Stimulated activated CD4-positive, alpha-beta T cell treated with anti-CD3 and anti-CD28 coated beads, TNF-alpha, amount 100 ng/mL, for 48 hours (primary cell): ENCODE measurements around the gene PAQR8.

ENCODE experiments used
- DNase-seq, 3 donors: peaks; one replicate each; pipeline ENCODE4 v3.0.0-alpha.2; 2020; ENCODE audit warnings: low read depth in 3 of 3

Gene PAQR8

GRCh38 chr6:52347818-52348217 is 14.1 kb upstream of the PAQR8 start:
- no peak for DNase-seq

GRCh38 chr6:52351879-52352238 is 10.1 kb upstream of the PAQR8 start:
- no peak for DNase-seq

DNA sequence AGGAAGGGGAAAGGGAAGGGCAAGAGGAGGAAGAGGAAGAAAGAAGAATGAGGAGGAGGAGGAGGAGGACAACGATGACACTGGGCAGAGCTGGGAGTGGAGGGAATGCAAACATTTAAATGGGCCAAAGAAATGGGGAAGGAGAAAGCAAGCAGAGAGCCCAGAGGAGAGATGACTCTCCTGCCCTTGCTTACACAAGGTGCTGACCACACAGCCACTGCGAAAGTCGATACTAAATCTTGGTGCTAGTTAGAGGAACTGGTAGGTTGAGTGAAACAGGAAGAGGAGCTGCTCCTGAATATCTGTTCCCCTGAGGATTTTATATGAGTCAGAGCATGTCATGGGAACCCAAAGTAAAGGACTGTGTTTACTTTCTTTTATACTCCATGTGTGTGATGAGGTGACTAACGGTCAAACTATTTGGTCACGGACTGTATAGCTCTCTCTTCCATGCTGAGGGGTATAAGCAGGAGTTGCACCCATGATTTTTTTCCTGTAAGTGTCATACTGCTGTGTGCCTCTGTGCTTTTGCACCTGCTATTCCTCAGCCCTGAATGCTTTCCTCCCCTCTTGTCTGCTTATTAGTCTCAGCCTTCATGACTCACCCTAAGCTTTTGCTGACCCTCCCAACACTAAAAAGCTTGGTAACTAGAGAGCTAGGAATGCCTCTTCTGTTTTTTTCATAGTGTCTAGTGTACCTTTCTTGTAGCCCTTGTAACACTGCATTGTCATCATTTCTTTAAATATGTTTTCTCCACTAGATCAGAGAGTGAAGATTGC is 9.5 kb upstream of the PAQR8 start:
- no peak for DNase-seq

DNA sequence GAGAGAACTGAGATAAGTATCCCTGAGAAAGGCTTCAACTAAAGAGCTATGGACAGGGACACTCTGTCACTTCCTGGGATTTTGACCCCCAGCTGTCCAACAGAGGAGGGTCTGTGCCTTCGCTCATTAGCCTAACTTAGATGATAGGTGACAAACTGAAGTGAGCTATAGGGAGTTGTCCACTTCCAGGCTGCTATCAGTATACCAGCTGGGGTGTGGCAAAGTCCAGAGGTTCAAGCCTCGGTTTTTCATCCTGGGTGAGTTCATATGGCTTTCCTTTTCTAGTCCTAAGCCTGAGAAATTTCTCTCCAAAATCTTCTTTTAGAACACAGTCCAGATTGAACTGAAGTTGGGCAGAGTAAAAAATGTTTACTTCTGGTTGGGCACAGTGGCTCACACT is 5.9 kb upstream of the PAQR8 start:
- no peak for DNase-seq

GRCh38 chr6:52359403-52359802 is 2.5 kb upstream of the PAQR8 start:
- DNase-seq: no peak

DNA sequence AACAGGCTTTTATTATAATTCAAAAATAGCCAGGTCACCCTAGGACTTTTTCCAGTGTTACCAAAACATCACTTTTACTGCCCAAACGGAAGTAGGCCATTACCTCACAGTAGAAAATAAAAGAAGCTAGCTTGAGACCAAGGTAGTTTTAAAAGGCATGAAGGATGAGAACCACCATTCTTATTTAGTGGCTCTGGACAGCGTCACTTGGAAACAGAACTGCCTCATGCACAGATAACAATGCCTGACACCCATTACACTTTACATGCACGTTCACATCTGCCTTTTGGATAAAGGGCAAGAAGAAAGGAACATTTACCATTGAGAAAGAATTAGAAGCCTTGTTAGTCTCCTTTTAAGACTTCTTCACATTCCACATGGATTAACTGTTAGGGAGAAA is 1.9 kb upstream of the PAQR8 start:
- no peak for DNase-seq

DNA sequence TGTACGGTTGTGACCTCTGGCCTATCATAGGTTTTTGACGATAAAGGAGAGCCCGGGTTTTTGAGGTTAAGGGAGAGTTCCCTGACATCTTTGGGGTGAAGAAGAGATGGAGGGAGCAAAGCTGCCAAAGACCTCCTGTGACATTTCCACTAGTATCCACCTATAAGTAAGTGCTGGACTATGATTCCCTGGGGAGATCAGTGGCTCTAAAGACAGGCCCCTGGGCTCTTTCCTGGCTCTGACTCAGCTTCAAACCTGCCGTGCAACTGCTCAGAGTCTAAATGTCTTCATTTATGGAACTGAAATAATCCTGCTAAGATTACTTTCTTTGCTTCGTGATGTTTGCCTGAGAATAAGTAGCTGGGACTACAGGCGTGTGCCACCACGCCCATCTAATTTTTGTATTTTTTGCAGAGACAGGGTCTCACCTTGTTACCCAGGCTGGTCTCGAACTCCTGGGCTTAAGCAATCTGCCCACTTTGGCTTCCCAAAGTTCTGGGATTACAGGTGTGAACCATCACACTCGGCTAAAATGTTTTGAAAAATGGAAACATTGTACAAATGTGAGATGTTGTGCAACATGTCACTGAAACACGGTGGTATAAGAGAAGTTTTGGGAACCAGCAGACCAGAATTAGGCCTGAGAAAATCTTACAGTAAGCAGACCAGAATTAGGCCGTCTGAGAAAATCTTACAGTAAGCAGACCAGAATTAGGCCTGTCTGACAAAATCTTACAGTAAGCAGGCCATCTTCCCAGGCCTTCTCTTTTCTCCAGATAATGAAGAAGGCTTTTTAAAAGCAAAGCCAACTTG is 1.1 kb upstream of the PAQR8 start:
- no peak for DNase-seq

GRCh38 chr6:52361414-52361944 is 472 bp upstream of the PAQR8 start:
- DNase-seq: peak in 1 of 3 donors; percentile 4

- peak in 2 of 3 donors; percentile 1 to 32 for DNase-seq
These were observed 684 bp downstream of the PAQR8 start for GRCh38 chr6:52362443-52363227.

DNA sequence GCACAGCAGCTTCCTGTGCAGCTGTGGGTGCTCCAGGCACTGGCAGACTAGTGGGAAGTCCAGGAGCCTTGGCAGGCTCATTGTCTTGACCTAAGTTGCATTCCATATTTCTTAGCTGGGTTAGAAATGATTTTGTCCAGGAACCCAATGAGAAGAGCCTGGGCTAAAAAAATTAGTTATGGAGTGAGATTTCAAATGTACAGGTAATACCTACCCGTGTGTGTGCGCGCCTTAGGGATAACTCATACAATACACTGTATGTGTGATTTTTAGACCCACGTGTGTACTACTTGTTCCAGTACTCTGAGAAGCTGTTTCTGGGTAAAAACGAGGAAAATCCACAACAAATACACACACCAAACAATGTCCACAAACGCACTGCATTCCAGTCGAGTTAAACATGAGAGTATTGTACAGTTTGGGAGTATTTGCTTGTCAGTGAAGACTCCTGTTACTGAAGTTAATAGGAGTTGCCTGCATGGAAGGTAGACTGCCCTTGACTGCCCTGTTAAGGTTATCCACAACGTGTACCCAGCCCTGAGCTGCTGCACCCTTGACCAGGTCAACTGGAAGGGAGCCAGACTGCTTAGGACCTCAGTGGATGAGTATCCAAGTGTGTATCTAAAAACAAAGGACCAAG is 1.4 kb downstream of the PAQR8 start:
- no peak for DNase-seq

GRCh38 chr6:52364480-52365166 is 2.7 kb downstream of the PAQR8 start:
- no peak for DNase-seq

DNA sequence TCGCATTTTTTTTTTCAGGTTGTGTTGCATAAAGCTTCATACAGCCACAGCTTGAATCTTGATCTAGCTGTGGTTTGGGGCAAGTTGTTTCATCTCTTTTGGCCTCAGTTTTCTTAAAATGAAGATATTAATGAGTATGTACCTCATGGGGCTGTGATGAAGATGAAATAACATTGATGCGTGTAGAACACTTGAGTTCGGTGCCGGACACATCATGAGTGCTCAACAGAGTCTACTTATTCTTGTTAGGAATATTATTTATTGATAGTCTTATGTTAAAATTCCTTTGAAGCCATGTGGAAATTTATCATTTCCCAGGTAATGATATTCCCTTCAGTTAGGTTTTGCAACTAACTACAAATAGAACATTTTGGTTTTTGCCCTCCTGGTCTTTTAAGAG is 3.4 kb downstream of the PAQR8 start:
- DNase-seq: no peak

DNA sequence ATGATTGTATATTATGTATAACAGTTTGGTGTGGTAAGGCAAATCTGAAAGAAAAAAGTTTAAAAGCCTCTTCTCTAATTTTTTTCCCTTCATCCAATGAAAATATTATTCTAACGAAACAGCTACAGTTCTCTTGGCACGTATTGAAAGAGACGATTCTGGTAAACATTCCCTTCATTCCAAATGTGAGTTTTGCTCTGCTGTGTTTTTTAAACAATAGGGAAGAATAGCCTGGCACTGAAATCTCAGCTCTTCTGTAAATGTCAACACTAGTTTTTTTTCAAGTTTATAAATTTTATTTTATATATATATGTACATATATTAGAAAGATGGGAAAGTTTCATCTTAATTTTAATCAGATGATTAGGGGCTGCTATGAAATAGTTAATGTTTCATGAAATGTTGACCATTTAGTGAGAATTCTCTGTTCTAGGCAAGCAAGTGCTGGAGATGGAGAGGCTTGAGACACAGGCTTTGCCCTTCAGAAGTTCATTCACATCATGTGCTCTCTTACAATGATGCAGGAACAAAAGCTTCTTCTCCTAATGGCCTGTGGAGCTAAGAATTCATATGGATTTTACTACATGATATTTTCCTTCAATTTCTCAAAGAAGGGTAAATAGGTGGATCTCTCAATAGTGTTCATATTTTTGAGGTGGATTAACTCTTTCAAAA is 4.1 kb downstream of the PAQR8 start:
- DNase-seq: no peak

GRCh38 chr6:52368002-52368401 is 6.1 kb downstream of the PAQR8 start:
- DNase-seq: no peak

- no peak for DNase-seq
These were observed 7.3 kb downstream of the PAQR8 start for GRCh38 chr6:52369234-52369633.

DNA sequence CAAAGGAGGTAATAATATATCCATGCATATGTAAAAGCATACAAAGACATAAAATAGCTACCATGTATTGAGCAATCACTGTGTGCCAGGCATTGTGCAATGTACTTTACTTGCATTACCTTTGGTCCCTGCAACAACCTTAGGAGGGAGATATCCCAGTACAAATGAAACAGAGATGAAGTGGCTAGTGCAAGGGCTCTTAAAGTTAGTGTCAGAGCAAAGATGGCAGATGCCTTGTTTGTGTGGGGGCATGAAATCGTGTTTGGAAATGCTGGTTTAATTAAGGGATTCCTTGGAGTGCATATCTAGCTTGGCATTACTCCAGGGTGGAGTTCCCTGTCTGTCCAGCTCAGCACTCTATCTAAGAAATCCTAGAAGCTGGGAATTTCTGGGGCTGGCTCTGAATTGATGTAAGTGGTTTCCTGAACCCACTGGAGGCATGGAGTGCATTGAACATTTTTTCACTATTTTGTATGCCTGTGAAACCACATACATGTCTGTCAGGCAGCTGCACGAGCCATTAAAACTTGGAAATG is 9.8 kb downstream of the PAQR8 start:
- DNase-seq: no peak

DNA sequence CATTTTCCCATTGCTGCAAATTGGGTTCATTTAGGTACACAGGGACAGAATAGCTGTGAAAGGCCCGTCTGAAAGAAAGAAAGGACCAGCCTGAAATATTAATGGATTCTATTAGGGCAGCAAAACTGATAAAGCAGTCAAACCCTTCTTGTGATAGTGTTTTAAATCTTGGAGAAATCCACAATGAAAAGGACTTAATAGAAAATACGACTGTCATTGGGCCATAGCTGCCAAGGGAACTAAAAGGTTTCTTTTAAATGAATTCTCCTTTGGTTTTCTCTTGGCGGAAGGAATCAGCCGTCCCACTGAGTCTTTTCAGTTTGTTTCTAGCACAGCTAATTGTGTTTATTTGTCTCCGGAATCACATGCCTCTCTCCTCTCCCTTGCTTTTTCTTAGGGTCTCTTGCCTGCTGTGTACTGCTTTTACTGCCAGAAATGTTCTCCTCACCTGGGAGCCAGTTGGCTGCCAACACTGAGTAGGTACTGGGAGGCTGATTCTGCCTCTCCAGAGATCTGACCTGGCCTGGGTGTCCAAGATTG is 11.3 kb downstream of the PAQR8 start:
- no peak for DNase-seq

- no peak for DNase-seq
These were observed 12.3 kb downstream of the PAQR8 start for GRCh38 chr6:52374247-52374646.

- DNase-seq: no peak
These were observed 14.0 kb downstream of the PAQR8 start for GRCh38 chr6:52375780-52376556.
